HG03159 (cell line): ENCODE results near the gene REPIN1.

ENCODE experiments used
- ATAC-seq: cut with Tn5 transposase; IDR thresholded peaks from one replicate; pipeline ENCODE4 v1.9.1; 2021; ENCODE audit warnings: mild to moderate bottlenecking, moderate library complexity; ENCODE audit not compliant: unreplicated experiment

REPIN1 gene

DNA sequence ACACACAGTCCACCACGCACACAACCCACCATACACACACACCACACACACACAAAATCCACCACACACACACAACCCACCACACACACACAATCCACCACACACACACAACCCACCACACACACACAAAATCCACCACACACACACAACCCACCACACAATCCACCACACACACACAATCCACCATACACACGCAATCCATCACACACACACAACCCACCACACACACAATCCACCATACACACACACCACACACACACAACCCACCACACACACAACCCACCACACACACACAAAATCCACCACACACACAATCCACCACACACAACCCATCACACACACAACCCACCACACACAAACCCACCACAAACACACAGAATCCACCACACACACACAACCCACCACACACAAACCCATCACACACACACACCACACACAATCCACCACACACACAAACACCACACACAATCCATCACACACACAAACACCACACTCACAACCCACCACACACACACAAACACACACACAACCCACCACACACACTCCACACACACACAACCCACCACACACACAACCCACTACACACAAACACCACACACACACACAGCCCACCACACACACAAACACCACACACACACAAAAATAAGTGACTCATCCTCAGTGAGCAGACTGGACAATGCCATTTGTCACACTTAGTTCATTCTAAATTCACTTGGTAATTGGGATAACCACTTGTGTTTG is 8.8 kb upstream of the REPIN1 start:
- no peak for ATAC-seq

DNA sequence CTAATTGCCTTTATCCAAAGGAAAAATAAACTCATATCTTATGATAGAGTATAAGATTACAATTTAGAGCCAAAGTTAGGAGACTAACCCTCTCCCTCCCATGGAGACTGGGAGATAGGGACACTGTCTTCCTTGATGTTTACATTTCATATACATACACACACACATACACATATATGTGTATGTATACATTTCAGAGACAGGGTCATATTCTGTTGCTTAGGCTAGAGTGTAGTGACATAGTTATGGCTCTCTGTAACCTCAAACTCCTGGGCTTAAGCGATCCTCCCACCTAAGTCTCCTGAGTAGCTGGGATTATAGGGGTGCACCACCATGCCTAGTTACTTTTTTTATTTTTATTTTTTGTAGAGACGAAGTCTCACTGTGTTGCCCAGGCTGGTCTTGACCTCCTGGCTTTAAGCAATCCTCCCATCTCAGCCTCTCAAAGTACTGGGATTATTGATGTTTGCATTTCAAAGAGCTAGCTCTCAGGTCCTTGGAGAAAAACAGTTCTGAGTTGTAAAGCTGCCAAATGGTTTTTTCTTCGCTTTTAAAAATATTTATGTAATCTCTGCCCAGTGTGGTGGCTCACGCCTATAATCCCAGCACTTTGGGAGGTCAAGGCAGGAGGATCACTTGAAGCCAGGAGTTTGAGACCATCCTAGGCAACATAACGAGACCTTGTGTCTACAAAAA is 8.1 kb upstream of the REPIN1 start:
- no peak for ATAC-seq

GRCh38 chr7:150361402-150361801 is 7.2 kb upstream of the REPIN1 start:
- ATAC-seq = no peak

- no peak for ATAC-seq
Measured at GRCh38 chr7:150361807-150362621, 6.6 kb upstream of the REPIN1 start.

- ATAC-seq = no peak
Measured at GRCh38 chr7:150363370-150363769, 5.3 kb upstream of the REPIN1 start.

GRCh38 chr7:150363872-150364271 is 4.8 kb upstream of the REPIN1 start:
- ATAC-seq = no peak

DNA sequence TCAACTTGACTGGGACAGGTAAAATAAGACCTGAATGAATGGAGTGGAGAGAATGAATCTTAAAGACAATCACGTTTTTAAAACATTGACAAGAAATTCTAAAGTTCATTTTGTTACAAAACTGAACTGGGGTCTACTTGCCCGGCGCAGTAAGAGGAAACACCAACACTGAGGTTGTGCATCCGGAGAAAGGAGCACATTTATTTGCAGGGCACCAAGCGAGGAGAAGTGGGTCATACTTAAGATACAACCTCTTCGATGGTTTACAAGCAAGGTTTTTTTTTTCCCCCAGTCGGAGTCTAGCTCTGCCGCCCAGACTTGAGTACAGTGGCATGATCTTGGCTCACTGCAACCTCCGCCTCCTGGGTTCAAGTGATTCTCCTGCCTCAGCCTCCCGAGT is 3.4 kb upstream of the REPIN1 start:
- no peak for ATAC-seq

- no peak for ATAC-seq
Measured at GRCh38 chr7:150365673-150366398, 2.8 kb upstream of the REPIN1 start.

DNA sequence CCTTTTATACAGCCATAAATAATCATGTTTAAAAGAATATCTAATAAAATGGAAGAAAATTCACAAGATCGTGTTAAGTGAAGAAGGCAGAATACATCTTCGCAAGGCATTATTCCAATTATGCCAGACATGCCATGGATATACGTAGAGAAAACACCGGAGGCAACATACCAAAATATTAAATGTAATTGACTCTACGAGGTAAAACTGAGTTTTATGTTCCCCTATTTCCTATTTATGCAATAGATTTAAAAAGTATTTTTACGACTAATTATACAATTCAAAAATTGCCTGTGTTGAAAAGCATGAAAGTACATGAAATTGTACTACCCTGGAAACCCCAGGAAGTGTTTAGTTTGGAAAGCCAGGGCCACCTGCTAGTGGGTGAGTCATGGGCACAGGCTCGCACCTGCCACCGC is 936 bp upstream of the REPIN1 start:
- ATAC-seq = no peak

GRCh38 chr7:150368884-150369747 is 494 bp downstream of the REPIN1 start:
- ATAC-seq = peak; percentile 40

GRCh38 chr7:150369748-150370501 is 1.3 kb downstream of the REPIN1 start:
- no peak for ATAC-seq

- ATAC-seq = no peak
Measured at GRCh38 chr7:150370612-150371071, 2.0 kb downstream of the REPIN1 start.

GRCh38 chr7:150371131-150371995 is 2.7 kb downstream of the REPIN1 start:
- no peak for ATAC-seq

- no peak for ATAC-seq
Measured at GRCh38 chr7:150371996-150372270, 3.3 kb downstream of the REPIN1 start.

GRCh38 chr7:150372271-150373048 is 3.8 kb downstream of the REPIN1 start:
- no peak for ATAC-seq

DNA sequence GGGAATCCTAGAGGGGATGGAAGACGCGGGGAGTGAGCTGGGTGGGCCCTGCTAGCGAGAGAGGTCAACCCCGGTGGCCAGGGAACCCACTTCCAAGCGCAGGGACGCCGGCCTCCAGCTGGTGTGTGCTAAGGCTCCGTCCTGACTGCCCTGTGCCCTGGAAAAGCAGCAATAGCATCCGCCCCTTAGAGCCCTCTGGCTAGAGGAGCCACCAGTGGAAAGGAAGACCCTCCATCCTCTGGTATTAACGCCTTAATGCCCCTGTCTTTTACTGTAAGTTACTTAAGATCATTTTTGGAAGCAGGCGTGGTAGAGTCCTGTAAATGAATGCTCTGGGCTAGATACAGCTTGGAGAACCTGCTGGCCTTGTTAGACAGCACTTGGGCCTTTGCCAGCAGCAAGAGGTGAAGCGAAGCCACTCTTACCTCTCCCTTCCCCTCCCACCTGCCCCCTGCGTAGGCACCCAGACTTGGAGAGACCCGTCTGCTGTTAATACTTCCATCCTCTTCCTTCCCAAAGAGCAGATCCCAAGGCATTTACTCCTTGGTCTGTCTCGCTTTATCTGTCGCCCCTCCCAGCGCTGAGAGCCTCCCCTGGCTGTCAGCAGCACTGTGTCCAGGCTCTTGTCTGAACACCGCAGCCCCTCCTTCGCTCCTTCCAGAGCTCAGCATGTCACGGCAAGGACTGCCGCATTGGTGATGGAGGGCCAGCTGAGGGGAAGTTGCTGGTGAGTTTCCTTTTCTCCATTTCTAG is 4.6 kb downstream of the REPIN1 start:
- ATAC-seq = no peak

DNA sequence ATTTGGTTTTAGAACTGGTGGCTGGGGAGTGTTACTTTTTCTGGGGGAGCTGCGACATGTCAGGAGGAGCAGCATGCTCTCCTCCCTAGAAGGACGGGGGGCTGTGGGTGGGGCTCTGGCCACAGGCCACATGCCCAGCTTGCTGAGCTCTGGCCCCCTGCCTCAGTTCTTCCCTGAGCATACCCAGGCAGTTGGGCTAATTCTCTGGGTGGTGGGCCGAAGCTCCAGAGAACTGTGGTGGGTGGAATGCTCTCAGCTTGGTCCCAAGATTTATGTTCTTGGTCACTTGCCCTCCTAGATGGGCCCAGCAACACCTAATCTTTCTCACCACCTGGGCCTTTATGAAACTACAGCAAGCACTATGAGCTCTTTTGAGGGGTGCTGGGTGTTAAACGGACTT is 5.4 kb downstream of the REPIN1 start:
- no peak for ATAC-seq
